Superior temporal gyrus (tissue), 1 donor: ENCODE measurements around the gene EFCAB9.

ENCODE experiments used
- DNase-seq: peaks from one replicate; pipeline ENCODE4 v3.0.0-alpha.2; 2016; ENCODE audit errors: extremely low spot score

The EFCAB9 gene

DNA sequence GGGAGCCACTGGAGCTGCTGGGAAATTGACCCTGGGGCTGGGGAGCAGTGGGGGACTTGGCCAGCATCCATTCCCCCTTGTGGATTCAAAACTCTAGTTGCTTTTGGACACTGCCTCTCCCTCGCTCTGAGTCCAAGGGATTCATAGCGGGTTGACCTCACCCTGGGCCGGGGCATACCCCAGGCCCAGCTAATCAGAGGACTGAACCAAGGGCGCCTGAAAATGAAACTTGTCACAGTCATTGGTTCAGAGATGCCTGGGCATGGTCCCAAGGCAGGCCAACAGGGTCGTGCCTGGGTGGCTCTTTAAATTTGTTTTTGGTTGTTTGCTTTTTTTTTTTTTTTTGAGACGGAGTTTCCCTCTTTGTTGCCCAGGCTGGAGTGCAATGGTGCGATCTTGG lies 28.5 kb upstream of the EFCAB9 start:
- DNase-seq = no peak

DNA sequence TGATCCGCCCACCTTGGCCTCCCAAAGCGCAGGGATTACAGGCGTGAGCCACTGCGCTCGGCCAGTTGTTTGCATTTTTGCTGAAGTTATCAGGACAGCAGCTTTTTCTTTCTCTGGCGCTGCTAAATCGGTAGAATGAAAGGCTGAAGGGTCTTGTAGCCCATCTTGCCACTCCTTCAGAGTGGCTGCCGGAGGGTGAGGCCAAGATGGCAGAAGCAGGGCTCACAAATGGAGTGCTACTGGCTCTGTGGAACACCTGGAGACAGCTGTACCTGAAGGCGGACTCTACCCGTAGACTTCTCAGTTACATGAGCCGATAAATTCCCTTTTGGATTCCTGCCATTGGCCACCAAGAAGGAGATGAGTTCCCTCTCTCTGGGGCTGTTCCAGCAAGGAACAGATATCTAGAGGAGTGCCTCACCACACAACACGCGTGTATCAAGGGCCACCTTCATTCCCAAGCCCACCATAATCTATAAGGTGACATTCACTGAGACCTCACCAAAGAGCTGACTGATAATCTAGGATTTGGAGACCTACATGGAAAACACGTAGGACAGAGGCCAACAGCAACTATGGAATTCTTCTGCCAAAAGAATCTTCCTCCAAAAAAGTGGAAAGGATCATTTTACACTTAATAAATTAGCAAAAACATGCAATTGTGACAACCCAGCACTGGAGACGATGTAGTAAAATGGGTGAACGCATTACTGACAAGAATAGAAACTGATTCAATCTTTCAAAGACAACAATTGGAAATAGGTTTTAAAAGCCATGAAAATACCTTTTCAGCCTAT lies 27.7 kb upstream of the EFCAB9 start:
- no peak for DNase-seq

DNA sequence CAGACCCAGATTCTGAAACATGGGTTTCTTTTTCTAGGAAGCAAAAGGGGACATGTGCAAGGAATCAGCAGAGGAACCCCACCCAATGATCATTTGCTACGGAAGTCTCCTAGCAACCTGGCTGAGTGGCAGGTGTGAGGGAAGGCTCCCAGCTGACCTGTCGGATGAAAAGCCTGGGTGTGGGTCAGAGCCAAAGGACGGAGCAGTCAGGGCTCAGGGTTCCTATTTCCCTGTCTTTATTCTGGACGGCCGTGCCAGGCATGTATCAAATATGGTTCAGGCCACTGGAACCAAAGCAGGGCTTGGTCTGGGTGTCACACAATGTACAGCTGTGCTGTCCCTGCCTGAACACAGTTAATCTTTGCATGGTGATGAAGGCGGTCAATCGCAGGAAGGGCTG lies 26.1 kb upstream of the EFCAB9 start:
- DNase-seq = no peak

DNA sequence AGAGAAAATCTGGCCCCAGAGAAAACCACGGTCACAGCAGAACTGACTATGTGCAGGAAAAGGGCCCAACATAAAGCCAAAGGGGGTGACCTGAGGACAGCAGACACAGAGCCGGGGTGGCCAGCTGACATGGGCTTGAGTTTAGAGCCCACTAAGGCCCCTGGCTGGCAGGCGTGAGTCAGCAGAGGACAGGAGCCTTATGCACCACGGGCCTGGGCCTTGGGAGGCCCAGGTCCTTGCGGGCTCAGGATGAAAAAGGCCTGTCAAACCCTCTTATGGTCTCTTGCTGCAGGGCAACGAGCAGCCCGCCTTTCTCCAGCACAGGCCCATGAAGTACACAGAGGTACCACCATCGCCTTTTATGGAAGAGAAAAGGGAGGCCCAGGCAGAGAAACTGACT lies 25.7 kb upstream of the EFCAB9 start:
- DNase-seq = no peak

DNA sequence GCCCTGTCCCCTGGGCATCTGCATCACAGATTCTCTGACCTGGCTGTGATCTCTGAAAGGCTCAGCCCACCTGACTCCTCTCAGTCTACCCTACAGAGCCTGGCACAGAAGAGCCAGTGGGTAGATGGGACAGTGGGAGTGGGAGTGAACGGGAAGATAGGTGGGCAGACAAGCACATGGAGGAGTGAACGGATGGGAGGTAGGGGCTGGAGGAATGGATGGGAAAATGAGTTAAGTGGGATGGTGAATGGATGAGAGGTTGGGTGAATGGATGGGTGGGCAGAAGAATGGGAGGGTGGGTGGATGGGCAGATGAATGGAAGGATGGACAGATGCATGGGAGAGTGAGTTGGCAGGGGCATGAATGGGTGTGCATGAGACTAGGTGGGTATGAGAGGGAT lies 24.8 kb upstream of the EFCAB9 start:
- no peak for DNase-seq

DNA sequence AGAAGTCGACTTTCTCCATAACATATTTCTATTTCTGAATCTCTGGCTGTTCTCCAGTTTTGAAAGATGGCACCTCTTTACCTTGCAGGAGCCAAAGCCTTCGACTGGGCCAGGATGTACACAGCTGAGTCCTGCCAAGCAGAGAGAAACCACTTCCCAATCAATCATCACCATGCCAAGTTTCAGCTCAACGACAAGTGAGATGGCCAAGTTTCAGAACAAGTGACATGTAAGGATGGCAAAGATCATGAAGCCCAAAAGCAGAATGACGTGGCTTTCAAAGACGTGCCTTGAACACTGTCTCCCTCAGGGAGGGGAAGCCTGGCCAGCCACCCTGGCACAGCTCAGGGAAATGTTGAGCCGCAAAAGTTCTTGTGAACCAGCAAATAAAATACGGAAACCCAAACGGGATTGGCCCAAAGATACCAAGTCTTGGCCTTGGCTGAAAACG lies 23.7 kb upstream of the EFCAB9 start:
- no peak for DNase-seq

DNA sequence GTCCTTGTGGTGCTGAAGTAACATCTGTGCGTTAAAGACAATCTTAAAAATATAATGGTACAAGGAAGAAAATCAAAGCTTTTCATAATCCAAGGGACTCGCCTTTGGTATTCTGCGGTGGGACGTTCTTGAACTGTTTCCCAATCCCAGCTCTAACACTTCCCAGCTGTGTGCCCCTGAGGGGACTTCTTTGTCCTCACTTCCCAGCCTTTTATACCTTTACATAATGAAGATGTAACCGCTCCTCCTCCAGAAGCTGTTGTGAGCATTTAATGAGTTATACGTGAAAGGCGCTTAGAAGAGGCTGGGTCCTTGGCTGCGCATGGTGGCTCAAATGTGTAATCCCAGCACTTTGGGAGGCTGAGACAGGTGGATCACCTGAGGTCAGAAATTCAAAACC lies 22.9 kb upstream of the EFCAB9 start:
- DNase-seq = no peak

DNA sequence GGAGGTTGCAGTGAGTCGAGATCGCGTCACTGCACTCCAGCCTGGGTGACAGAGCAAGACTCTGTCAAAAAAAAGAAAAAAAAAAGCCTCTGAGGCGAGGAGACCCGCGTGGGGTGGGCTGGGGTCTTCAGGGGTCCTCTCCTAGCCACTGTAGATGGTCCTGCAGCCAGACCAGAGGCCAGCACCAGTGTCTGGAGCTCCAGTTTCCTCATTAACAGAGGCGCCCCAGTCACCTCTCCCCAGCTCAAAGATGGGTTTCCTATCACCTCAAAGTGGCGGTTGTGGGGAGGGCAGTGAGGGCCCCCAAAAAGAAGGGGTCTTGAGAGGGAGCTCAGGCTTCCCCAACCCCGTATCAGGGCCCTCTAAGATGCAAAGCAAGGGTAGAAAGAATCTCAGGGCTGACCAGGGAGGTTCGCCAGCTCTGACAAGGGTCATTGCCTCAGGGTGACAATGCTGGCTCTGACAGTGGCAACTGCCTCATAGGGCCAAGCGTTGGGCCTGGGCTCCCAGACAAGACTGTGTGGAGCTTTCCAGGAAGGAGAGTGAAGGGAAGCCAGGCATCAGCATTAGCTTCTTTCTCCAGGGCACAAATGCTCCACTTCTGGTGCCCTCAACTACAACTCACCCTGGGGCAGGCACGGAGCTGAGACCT lies 20.9 kb upstream of the EFCAB9 start:
- DNase-seq = peak; percentile 72

DNA sequence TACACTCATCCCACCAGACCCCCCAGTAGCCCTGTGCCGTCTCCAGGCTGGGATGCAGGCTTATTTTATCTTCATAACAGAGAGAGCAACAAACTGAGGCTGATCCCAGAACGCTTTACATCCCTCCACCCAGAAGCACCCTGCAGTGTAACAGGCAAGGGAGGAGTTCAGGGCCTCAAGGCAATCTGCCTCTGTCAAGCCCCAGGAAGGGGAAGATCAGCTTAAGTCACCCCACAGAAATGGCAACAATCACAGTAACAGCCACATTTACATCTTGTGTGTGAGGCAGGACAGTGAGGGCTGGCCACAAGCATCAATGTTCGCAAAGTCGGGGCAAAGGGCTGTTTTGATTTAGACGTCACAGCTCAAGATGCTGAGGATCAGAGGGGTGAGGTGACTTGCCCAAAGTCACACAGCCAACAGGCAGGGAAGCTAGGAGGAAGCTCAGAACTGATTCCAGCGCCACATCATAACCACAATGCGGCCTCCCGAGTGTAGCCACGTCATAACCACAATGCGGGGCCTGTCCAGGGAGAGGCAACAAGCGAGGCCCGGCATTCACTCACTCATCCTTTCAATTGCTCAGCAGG lies 20.3 kb upstream of the EFCAB9 start:
- DNase-seq = no peak

DNA sequence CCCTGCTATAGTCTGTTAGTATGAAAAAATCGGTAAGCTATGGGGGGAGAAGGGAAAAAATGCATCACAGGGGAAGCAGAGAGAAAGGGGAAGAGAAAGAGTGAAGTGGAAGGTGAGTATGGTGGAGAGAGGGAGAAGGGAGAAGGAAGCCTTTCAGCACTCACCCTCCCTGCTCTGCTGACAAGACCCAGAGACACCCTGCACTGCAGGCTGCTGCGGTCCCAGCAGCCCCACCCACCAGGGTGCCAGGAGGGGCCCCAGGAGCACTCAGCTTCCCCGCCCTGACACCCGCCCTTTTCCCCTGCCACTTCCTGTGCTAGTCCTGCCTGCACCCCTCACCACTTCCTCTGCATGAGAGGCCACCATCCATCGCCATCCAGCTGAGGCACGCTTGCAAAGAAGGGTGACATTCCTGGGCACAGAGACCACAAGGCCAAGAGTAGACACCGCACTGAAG lies 18.7 kb upstream of the EFCAB9 start:
- no peak for DNase-seq

DNA sequence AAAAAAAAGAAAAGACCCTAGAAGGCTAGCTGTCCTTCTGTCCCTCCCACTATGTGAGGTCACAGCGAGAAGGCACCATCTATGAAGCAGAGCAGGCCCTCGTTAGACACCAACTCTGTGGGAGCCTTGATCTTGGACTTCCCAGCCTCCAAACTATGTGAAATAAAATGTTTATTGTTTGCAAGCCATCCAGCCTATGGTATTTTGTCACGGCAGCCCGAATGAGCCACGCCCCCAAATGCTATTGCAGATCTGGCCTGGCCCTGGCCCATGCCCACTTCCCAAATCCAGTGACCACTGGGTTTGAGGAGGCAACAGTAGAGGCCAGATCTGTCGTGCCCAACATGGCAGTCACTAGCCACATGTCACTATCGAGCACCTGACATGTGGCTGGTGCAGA lies 16.8 kb upstream of the EFCAB9 start:
- no peak for DNase-seq

DNA sequence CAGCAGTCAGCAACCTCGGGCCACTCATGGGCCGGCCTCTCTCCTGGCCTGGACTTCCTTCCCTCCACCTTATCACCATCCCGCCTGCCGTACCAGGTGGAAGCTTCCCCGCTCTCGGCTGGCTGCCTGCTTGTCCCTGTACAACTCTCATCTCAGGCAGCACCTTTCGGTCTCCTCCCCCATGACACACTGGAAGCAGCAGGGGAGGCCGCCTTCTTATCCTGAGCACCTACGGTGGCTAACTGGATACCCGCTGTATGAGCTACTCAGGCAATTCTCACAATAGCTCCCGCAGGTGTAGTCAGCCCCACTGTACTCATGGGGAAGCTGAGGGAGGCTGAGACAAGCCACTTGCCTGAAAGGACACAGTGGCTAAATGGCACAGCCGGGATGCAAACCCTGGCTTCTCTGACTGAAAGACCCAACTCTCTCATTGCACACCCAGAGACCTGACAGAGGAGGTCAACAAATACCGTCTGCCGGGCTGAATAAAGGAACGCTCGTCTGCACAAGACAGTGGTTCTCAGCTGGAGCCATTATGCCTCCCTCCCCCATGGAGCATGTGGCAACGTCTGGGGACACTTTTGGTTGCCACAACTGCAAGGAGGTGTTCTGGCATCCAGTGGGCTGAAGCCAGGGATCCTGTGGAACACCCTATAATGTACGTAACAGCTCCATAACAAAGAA lies 15.5 kb upstream of the EFCAB9 start:
- DNase-seq = no peak

DNA sequence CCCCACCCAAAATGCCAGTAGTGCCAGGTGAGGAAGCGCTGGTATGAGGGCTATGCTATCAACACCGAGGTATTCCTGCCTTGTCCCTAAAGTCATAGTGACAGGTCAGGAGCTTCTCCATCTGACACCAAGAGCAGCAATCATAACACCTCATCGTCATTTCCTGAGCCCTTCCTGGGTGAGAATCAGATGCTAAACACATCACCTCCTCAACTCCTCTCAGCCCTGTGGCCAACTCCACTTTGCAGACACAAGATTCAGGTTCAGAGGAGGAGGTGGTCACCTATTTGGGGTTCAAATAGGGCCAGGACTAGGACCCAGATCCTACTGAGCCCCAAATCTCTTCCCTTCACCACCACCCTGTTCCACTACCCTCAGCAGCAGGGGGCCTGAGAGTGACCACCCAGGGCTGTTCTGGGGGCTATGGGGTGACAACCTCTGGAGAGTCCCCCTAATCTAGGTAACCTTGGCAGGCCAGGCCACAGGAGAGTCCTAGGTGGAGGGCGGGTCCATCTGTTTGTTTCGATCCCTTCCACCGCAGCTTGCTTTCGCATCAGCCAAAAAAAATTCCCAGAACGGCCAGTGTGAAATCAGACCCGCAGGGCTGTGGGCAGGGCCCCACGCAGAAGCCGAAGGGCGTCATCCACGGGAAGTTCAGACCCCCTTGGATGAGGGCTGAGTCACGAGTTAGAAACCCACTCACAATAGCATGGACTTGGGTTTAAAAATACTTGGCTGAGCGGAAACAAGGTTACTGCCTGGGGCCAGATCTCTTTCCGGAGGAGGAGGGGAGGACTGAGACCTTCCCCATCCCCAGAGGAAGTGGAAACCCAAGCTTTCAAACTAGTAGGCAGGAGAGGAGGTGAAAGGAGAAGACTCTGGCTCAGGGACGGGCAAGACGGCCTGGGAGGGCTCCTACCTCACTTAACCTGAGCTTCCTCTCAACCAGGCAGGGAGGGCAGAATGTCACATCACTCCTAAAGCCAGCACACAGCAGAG lies 14.7 kb upstream of the EFCAB9 start:
- no peak for DNase-seq

DNA sequence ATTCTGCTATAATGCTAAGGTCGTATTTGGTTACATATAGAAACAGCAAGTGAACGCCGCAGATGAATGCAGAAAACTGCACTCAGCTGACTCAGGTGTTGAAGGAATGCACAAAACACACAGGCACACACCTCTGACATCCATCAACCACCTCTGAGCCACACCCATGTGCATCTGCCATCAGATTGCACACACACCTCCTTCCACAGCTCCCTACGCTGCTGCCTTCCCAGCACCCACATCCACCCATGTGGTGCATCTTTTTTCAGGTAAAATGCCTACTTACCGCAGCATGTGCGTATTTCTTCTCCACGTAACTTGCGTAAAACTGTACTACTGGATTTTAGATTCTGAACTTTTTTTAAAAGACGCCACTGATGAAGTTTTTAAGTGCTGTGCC lies 13.0 kb upstream of the EFCAB9 start:
- DNase-seq = no peak

DNA sequence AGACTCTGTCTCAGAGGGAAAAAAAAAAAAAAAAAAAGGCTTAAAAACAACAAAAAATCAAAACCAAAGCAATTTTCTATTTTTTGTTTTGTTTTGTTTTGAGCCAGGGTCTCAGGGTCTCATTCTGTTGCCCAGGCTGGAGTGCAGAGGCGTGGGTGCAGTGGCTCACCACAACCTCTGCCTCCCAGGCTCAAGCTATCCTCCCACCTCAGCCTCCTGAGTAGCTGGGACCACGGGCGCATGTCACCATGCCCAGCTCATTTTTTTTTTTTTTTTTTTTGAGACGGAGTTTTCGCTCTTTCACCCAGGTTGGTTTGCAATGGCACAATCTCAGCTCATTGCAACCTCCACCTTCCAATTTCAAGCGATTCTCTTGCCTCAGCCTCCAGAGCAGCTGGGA lies 11.7 kb upstream of the EFCAB9 start:
- DNase-seq = no peak

DNA sequence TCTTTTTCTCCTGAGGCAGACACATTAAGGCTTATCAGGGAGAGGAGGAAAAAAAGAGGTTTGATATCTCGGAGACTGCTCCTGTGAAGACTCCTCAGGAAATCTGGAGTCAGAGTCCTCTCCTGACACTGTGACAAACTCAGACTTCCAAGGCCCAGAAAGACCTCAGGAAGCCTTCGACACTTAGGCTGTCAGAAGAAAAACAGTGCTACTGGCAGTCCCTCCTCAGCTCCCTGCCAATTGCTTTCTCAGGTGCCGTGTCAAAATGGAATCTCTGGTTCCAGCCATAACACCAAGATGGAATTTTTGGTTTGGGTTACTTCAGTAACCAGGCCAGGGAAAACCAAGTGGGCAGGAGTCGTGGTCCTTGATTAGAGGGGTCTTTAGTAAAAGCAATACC lies 10.1 kb upstream of the EFCAB9 start:
- no peak for DNase-seq

DNA sequence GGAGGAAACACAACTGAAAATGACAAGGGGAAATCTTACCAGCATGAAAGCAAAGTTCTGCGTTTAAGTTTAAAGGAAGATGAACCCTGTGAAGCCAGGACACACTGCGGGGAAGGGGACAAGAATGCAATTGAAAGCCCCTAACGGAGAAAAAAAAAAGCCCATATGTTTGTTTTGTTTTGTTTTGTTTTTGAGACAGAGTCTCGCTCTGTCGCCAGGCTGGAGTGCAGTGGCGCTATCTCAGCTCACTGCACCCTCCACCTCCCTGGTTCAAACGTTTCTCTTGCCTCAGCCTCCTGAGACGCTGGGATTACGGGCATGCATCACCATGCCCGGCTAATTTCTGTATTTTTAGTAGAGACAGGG lies 8.9 kb upstream of the EFCAB9 start:
- DNase-seq = no peak

DNA sequence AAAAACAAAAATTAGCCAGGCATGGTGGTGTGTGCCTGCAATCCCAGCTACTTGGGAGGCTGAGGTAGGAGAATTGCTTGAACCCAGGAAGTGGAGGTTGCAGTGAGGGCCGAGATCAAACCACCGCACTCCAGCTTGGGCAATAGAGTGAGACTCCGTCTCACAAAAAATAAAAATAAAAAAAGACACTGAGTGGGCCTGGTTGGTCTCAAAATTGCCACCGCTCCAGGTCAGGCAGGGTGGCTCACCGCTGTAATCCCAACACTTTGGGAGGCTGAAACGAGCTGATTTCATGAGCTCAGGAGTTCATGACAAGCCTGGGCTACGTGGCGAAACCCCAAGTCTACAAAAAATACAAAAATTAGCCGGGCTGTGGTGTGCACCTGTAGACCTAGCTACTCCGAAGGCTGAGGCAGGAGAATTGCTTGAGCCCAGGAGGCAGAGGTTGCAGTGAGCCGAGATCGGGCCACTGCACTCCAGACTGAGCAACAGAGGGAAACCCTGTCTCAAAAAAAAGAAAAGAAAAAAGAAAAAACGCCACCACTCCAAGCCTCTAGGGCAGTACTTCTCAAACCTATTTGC lies 7.8 kb upstream of the EFCAB9 start:
- DNase-seq = no peak

DNA sequence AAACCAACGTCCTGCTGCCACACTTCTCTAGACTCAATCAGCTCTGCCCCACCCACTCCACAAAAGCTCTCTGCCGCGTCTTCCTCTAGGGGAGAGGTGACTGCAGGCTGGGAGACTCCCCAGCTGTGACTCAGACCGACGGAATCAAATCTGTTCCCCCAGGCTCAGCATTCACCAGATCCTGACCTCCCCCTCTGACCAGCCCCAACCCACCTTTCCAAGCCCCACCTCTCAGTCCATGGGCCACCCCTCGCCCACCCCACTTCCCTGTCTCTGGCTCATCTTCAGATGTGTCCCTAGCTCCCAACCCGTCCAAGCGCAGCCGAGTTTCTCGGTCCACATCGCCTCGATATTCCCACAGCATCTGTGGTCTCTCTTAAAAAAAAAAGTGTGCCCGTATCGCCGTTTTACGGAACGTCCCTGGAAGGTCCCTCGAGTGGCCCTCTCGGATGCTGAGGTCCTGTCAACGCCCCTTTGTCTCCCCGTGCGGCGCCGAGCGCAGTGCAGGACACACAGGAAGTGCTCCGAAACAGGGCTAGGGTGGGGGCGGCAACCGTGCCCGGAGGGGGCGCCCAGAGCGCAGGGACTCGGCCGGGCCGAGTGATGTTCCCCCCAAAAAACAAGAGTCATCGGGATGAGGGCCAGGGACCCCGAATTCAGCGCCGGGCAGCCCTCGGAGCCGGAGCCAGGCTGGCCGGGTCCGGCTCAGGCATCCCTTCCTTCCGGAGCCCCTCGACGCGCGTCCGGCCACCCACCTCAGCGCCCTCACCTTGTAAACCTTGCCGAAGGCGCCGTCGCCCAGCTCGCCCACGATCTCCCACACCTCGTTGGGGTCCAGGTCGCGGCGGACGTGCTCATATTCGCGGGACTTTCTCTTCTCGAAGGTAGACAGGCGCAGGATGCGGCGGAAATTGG lies 6.6 kb upstream of the EFCAB9 start:
- DNase-seq = no peak
